Measurements from ENCODE around the gene HNF1B. TPM values are rescaled to one million over a fixed set of nuclear protein-coding genes. Genes with fewer than 3 reads are reported as not detected.

Gene HNF1B
- total and polyA plus RNA-seq, 2 donors (not counting 3 experiments of a cell fraction or from before 2014, with no cell fraction given), result not detected

DNA sequence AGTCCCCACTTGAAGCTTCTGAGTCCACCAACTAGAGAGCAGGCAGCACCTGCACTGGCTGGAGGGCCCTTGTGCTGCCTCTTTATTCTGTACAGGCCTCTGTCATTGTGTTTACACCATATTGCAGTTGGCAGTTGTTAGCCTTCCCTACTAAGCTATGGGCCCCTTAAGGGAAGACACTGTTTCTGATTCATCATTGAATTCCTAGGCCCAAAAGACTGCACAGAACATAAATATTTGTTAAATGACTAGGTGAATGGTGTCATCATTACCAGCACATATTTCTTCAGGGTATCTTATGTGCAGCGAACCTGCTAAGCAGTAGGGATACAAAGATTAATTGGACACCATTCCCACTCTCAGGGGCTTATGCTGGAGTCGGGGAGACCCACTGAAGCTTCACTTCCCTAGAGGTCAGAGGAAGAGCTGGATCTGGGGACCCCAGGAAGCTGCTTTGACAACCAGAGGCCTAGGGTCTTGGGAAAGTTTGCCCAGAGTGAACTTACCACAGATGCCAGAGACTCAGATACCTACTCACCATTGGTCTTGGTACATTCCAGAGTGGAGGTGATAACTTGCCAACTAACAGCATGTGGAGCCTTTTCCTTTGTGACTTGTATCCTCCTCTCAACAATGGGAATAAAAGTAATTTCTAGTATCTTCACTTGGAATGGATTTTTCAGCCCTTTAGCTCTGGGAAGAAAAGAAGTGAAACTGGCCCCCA lies 72.9 kb downstream of the HNF1B start:
- Histone ChIP-seq H3K36me3 (ENCODE audit: control insufficient read depth in 2 of 2, extremely low read depth in 1 of 2, insufficient read depth in 2 of 2, low read length in 2 of 2) (no peaks in the 10 kb centered on the region), H3K9ac (replicated peaks; ENCODE audit: extremely low read depth, insufficient read depth, low read length) (no peak overlapping the region), H3K27ac (ENCODE audit: insufficient read depth, low read depth, low read length) (no peak overlapping the region), H4K20me1 (replicated peaks; ENCODE audit: control insufficient read depth, extremely low read depth, insufficient read depth, low read length) (no peaks in the 10 kb centered on the region), H3K4me3 (replicated peaks in 1 of 3; ENCODE audit: insufficient read depth in 1 of 3, low read depth in 1 of 3, low read length in 3 of 3) (no peak overlapping the region), H3K27me3 (ENCODE audit: control insufficient read depth in 2 of 2, insufficient read depth in 2 of 2, low read length in 2 of 2) (peaks cover 9 to 10% of the 10 kb centered on the region in 2 experiments), H3K4me2 (ENCODE audit: insufficient read depth, low read length) (no peak overlapping the region), H3K9me3 (replicated peaks; ENCODE audit: control insufficient read depth, insufficient read depth, low read length) (no peaks in the 10 kb centered on the region), H3K4me1 (ENCODE audit: control insufficient read depth, extremely low read depth, insufficient read depth, low read length) (no peaks in the 10 kb centered on the region), H3K9me1 (replicated peaks; ENCODE audit: control insufficient read depth, extremely low read depth, insufficient read depth, low read length) (no peaks in the 10 kb centered on the region), H3K79me2 (ENCODE audit: control insufficient read depth, insufficient read depth, low read length) (no peaks in the 10 kb centered on the region), H2AFZ (ENCODE audit: low read depth, low read length) (no peak overlapping the region)
- POLR2A ChIA-PET, result no interaction called here
- dilution Hi-C loops (cut with MboI; ENCODE audit: extremely low pct_ligation_motif_present, low sequenced_read_pairs) (no loop called here), intact Hi-C loops (cut with micrococcal nuclease) (no loop called here)
- FAIRE-seq, result no peak
- TF ChIP-seq FOS (IDR thresholded peaks at IDR 0.05; ENCODE audit: borderline replicate concordance, insufficient read depth, low read length), result no peak
- TF ChIP-seq JUN (IDR thresholded peaks at IDR 0.05; ENCODE audit: borderline replicate concordance, insufficient read depth, insufficient read length, low read depth), result no peak
- TF ChIP-seq, protein P1, sequence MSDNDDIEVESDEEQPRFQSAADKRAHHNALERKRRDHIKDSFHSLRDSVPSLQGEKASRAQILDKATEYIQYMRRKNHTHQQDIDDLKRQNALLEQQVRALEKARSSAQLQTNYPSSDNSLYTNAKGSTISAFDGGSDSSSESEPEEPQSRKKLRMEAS (IDR thresholded peaks at IDR 0.05; ENCODE audit: insufficient read depth, insufficient read length), result no peak
- no peak for TF ChIP-seq GATA2 (IDR thresholded peaks at IDR 0.05; ENCODE audit: insufficient read depth, insufficient read length, low read depth, low read length)
- TF ChIP-seq EZH2 (IDR thresholded peaks at IDR 0.05; ENCODE audit: borderline replicate concordance, low read depth, low read length, severe bottlenecking), result no peak
- TF ChIP-seq, protein P2, sequence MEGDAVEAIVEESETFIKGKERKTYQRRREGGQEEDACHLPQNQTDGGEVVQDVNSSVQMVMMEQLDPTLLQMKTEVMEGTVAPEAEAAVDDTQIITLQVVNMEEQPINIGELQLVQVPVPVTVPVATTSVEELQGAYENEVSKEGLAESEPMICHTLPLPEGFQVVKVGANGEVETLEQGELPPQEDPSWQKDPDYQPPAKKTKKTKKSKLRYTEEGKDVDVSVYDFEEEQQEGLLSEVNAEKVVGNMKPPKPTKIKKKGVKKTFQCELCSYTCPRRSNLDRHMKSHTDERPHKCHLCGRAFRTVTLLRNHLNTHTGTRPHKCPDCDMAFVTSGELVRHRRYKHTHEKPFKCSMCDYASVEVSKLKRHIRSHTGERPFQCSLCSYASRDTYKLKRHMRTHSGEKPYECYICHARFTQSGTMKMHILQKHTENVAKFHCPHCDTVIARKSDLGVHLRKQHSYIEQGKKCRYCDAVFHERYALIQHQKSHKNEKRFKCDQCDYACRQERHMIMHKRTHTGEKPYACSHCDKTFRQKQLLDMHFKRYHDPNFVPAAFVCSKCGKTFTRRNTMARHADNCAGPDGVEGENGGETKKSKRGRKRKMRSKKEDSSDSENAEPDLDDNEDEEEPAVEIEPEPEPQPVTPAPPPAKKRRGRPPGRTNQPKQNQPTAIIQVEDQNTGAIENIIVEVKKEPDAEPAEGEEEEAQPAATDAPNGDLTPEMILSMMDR (IDR thresholded peaks at IDR 0.05; ENCODE audit: extremely low read depth in 1 of 2, insufficient read depth in 1 of 2, low read depth in 1 of 2, low read length in 2 of 2), result no peak
- TF ChIP-seq MYC (IDR thresholded peaks at IDR 0.05; ENCODE audit: low read depth, low read length), result no peak
- no peak for TF ChIP-seq POLR2AphosphoS5 (IDR thresholded peaks at IDR 0.05; ENCODE audit: insufficient read depth, low read depth, low read length)
- TF ChIP-seq POLR2A (IDR thresholded peaks at IDR 0.05; ENCODE audit: low read depth, low read length), result no peak
- BruUV-seq (replicated peaks), result no TSS peak
- no peak for DNase-seq (ENCODE audit: low read depth, low spot score)
- CTCF ChIA-PET, result interaction anchor here (0.6 to 1.9 kb wide), 3 partner anchors 99 to 145 kb away, joined by 3 to 6 read pairs (median 3); no protein-coding TSS in a partner anchor

Data from endothelial cell of umbilical vein (primary cell).